Jurkat, Clone E6-1 (cell line): ENCODE results near the gene UBAC2.

Source experiments
- DNase-seq: peaks from one replicate; pipeline ENCODE4 v3.0.0-alpha.2; 2011; ENCODE audit warnings: low read depth, low spot score
- H3K4me3 ChIP-seq: 2 replicates; pipeline ENCODE4 v1.5.1; 2011; ENCODE audit warnings: mild to moderate bottlenecking, low read length, control low read depth, moderate library complexity

The UBAC2 gene

DNA sequence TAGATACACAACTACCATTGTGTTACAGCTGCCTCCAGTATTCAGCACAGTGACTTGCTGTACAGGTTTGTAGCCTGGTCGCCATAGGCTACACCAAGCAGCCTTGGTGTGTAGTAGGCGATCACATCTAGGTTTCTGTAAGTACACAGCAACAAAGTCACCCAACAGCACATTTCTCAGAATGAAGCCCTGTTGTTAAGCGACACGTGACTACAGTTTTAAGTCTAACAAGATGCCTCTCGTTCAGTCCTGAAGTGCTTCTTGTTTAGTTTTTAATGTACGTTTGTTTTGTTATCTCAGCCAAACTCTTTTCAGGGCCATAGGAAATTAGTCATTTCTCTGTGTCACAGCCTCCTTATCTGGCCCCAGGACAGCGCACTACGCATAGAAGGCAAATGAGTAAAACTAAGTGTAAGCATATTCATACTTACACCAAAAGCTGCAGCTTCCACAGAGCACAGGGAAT lies 156.5 kb downstream of the UBAC2 start:
- H3K4me3 ChIP-seq, result no peak overlapping the region
- DNase-seq, result no peak

DNA sequence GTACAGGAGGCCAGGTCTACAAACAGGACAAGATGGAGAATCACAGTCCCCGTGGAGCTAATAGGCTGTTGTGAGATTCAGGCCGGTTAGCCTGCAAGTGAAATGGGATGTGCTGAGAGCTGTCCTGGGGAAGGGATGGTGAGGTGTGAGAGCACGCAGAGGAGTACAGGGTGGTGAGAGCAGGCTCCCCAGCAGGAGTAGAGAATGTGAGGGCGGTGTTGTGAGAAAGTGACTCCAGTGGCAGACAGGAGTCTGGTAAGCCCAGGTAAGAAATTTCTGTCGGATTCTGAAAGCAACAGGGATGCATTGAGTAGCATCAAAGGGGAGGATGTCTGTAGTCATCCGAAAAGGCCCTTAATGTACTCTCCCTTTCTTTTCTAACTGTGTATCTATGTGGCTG lies 157.3 kb downstream of the UBAC2 start:
- no peak overlapping the region for H3K4me3 ChIP-seq
- DNase-seq, result no peak

DNA sequence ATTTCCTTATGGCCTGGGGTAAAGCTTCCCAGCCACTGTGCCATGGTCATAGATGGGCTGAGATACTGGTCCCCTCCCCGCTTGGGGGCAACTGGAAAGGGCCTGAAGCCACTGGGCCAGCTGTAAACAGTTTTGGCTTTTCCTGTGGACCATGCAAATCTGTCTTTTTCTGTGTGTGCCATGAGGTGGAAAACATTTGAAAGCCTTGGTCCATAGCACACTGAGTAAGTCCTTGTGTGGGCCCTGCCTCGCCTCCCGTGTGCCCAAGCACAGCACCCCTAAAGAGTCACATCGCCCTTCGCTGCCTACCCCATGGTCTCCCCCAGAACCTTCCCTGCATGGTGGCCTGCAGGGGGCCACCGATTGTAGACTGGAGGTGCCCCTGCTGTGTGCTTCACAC lies 158.9 kb downstream of the UBAC2 start:
- no peak overlapping the region for H3K4me3 ChIP-seq
- DNase-seq, result no peak

DNA sequence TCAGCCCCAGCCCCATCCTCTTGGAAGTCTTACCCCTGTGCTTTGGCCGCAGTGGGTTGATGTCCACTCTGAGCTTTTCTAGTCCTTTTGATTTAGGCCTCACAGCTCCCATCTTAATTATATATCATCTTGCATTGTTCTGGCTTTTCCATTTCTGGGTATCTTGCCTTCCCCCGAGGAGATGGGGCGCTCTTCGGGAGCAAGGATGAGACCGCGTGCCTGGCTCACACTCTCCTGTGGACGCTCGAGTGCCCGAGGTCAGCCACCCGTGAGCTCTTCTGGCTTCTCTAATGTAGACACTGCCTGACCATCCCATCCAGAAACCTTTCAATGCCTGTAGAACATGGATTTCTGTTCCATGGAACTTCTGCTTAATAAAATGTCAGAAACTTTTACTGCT lies 160.0 kb downstream of the UBAC2 start:
- H3K4me3 ChIP-seq, result no peak overlapping the region
- no peak for DNase-seq

DNA sequence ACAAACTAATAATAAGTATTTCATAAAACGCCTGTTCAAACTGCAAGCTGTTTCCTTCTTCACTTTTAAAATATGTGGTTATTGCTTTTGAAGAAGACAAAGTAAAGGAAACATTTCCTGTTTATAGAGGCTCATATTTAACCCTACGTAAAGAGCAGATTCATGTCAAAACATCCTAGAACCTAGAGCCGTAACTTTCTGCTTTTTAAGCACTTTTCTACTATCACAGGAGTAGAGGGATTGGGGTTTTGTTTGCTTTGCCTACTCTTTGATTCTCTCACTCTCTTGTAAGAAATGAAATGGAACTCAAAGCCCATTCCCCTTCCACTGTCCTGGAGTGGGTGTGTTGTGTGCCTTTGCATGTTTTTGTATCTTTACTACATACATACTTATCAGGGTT lies 160.5 kb downstream of the UBAC2 start:
- DNase-seq, result peak; percentile 33
- H3K4me3 ChIP-seq, result no peak overlapping the region

DNA sequence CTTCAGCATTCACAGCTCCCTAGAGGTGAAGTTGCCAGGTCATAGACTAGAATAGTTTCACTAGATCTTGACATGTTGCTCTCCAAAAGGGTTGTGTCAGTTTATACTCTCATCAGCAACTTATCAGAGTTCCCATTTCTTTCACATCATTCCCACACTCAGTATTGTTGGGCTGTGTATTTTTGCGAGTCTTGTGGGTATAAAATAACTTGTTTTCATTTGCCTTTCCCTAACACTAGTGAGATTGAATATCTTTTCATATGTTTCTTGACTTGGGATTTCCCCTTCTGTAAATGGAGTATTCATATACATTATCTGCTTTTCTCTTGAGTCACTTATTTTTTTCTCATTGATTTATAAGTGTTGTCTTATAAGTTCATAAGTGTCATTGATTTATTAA lies 161.7 kb downstream of the UBAC2 start:
- H3K4me3 ChIP-seq, result no peak overlapping the region
- no peak for DNase-seq

DNA sequence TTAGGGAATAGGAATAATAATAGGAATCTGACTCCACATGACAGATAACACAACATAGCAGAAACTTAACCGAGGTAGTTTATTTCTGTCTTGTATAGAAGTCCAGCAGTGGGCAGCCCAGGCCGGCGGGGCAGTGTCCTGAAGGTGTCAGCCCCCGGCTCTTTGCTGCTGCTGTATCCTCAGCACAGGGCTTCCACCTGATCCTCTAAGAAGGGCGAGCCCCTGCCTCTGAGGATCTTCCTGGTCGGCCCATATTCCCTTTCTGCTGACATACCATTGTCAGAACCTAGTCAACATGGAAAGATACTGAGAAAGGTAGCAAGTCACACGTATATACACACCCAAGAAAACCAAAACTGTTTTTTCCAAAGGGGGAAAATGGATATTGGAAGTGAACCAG lies 162.7 kb downstream of the UBAC2 start:
- DNase-seq, result no peak

DNA sequence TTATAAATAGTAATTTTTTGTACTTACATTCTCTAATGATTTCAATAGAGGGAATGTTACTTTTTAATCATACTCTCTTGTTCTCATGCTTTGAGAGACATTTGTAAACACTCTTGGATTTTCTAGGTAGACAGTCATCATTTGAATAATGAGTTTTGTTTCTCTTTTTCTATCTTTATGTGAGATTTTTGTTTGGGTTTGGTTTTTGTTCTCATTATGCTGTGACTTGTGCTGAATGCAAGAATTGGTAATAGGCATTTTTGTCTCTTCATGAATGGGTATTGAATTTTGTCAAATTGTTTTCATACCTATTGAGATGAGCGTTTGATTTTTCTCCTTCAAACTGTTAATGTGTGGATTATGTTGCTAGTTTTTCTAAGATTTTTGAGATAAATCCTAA lies 163.3 kb downstream of the UBAC2 start:
- no peak for DNase-seq
- no peak overlapping the region for H3K4me3 ChIP-seq

More for the DNA sequence above, 162.7 kb downstream of the UBAC2 start:
- H3K4me3 ChIP-seq, result no peak overlapping the region

DNA sequence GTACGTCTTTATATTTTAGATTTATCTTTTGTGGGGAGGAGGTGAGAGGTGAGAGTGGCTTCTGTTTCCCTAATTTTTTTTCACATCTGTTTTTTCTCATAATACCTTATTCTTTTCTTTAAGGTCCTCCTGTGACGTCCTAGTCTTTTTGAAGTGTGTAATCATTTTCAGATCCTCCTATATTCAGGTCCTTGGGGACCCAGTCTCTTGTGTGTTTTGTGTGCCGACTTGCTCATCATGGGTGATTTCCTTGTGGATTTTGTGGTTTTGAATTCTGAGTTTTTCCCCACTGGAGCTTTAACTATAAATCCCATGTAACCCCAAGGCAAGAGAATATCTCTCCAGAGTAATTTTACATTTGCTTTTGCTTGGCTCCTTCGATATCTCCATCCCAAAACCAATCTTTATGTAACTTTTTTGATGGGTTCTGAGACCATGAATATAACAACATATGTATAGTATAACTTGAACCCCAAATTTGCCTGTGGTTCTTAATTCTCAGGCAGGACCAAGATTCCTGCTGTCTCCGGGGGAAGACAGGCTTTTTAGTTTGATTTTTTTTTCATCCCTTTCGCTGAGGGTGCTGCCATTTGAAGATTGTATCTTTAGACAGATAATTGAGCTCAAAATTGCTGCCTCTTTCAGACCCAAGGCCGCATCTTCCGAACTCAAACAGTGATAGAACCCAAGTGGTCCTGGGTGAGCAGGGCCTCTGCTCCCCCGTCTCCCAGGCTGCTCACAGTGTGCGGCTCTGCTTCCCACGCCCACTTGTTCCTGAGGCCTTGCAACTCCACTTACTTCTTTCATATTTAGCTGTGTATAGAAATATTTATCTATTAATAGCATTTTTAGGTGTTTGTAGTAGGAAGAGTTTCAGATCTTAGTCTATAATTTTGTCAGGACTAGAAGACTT lies 165.7 kb downstream of the UBAC2 start:
- no peak for DNase-seq
- no peak overlapping the region for H3K4me3 ChIP-seq

DNA sequence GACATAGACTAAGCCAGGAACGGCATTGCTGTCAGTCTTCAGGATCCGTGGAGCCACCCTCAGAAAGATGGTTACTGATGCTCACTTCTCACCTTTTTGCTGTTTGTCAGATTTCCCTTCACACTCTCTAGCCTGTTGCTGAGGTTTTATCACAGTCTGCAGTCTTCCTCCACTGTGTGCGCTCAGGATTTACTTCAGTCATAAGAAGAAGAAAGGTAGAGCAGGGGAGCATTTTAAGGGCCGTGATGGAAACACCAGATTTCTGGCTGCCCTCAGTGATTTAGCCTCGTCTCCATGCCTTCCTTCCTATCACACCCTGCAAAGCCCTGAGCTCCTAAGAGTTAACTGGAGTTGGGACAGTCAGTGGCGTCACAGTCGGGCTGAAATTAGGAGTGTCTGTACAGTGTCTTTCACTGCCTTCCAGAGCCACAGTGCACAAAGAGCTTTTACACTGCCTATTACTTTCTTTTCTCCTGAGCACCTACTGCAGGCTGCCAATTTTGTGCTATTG lies 166.5 kb downstream of the UBAC2 start:
- DNase-seq, result no peak
- H3K4me3 ChIP-seq, result no peak overlapping the region

DNA sequence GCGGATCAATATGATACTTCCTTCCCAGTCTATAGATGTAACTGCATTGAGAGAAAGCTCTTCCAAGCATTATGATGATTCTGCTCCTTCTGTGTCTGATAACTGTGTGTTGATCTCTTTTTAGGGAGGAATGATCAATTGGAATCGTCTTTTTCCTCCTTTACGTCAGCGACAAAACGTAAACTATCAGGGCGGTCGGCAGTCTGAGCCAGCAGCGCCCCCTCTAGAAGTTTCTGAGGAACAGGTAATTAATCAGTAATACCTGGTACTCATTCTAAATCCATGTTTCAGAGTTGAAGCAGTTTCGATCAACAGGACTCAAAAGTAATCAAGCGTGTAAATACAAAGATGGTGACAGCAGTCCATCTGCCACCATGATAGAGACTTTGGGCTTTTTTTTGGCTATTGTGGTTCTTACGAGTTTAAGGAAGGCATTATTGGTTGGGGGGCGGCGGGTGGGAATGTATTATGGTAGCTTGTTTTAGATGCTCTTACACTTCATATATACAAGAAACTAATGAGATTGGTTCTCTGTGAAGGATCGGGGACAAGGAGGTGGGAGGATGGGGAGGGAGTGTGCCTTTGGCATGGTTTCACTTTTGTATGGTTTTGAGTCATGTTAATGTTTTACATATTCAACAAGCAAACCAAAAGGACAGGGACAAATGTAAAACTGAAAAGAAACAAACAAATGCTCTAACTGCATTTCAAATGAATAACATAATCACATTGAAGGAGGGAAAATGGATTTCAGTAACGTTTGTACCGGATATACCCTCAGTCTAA lies 167.2 kb downstream of the UBAC2 start:
- no peak overlapping the region for H3K4me3 ChIP-seq
- DNase-seq, result no peak

DNA sequence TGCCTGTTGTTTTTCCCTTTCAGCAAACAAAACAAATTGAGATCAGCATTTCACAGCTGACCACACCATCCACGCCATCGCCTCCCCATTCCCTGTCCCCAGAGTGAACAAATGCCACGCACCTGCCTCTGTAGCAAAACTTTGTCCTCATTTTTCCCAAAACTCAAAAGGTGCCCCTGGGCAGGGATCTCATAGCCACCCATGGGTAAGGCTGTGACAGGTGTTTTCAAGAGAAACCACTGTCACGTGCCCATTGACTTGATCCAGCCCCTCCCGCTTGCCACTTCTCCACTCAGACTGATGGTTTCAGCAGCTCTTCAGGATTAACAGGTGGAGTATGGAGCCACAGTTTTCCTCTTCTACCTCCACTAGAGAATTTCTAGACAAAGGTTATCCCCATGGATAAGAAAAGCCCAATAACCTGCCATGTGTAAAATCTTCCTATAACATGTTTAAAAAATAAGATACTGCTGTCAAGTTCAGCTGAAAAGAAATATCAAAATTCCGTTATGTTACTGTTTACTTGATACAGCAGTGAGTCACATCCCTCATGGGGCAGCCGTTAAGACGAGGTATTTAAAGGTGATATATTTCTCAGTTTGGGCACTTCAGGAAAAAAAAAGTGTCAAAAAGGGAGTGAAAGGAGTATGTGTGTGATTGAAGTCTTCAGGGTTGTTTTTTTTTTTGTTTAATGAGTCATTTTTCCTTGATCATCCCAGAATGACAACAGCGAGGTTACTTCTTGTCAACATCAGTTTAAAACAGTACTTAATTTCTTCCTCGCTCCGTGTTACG lies 170.0 kb downstream of the UBAC2 start:
- no peak for DNase-seq
- H3K4me3 ChIP-seq, result no peak overlapping the region

DNA sequence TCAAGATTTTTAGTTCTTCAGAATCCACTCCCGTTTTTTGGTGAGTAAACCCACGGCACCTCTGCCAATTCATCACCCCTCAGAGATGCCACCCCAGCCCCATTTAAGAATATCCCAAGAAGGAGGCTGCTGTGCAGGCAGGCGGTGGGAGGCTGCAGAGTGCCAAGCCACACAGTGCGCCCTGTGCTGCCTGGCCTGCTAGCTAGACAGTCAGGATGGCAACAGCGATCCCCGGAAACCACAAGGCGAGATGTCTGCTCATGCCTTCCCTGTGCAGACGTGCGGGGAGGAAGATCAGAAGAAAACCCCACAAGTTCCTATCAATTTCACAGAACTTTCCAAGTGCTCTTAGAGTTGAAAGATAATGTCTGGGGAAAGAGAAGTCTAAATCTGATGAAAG lies 171.3 kb downstream of the UBAC2 start:
- H3K4me3 ChIP-seq, result no peak overlapping the region
- no peak for DNase-seq

DNA sequence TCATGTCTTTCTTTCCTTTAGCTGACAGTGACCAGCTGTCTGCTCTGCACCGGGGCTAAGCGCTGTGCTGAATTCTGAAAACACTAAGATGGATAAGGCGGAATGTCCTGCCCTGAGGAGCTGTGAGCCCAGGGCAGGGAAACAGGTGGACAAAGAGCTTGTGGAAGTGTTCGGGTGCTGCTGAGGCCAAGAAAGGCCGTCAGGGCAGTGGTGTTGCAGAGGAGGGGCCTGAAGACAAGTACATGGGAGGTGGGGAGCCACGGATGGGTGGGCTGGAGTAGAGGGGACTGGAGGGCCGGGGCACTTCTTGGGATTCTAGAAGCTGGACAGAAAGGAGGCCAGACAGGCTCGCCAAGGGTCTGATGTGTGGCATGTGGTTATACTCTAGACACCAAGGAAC lies 172.8 kb downstream of the UBAC2 start:
- H3K4me3 ChIP-seq, result no peak overlapping the region
- DNase-seq, result no peak

DNA sequence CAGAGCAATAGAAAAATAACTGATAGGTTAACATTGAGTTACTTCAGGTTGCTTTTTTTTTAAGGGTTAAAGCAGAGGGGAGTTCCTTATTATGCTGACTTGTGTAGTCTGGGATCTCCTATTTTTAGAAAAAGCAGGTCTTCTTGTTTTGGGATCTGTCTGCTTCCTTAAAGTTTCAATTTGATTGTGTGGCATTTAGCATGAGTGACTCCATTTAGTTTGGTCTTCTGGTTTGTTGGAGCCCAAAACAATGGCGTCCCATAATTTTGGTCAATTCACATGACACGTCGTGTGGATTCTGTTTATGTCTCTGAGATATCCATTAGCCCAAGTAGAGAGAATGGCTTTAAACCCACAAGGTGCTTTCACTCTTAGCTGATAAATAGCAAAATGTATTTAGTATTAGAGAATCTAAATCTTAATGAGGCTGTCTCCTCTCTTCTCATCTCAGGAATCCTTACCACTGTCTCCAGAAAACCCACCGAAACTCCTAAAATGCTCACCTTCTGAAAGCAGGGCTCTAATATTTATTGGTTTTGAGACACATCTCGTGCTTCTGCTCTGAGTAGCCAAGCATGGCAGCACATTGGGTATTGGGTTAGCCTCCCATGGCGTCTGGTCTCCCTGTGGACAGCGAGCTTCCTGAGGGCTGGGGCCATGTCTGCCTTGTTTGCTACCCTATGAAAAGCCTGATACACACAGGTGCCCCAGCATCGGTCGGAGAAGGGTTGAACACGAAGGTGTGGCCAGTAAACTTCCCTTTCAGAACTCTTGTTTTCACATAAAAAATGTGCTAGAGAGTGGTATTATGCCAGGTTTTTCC lies 173.7 kb downstream of the UBAC2 start:
- no peak for DNase-seq
- H3K4me3 ChIP-seq, result no peak overlapping the region

DNA sequence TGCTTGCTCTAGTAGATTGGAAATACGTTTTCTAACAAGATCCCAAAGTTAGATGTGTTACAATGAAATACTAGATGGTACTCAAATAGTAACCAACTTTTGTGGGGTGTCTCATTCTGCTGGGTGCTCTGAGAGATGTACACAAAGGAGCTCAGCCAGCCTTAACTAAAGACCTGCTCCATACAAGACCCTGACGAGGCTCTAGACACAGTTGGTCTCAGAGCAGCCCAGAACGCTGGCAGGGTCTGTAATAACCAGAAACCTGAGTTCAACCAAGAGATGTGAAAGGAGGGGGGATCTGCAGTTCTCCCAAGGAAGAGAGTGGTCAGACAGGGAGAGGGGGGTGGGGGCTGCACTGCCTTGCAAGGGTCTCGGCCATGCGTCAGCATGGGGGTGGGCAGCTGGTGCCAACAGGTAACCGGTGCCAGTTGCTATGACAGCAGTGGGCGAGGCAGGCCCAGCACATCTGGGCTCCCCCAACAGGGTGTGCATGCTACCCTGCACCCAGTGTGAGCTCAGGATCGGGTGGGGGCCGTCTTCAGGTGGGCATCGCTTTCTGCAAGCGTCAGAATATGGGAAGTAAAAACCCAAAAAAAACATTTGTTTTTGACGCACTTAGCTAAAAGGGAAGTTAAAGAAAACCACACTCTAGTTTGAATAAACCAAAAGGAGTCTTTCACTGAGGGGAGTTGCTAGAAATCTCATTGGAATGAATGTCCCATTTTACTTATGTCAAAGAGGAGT lies 174.5 kb downstream of the UBAC2 start:
- no peak overlapping the region for H3K4me3 ChIP-seq
- DNase-seq, result no peak

DNA sequence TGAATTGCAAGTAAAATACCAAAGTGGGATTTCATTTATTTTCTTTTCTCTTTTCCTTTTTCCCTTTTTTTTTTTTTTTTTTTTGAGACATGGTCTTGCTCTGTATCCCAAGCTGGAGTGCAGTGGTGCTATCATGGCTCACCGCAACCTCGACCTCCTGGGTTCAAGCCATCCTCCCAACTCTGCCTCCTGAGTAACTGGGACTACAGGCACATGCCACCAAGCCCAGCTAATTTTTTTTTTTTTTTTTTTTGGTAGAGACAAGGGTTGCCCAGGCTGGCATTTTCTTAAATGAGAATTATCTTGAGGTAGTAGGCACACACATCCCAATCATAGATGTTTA lies 175.1 kb downstream of the UBAC2 start:
- DNase-seq, result no peak
- H3K4me3 ChIP-seq, result no peak overlapping the region

DNA sequence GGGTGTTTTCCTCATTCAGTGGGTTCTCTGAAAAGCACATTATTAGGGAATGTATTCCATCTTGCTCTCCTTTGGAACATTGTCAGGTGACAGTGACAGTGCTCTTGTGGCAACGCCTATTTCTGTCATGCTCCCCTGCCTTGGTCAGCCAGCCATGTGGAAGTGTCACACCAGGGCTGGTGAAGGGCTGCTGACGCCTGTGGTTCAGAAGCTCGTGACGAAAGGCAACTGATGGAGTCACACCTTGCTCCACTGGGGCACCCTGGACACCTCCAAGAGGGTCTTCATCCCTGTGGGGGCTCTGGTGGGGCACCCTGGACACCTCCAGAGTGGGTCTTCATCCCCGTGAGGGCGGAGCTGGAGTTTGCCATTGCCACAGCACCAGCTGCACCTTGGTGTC lies 175.5 kb downstream of the UBAC2 start:
- no peak overlapping the region for H3K4me3 ChIP-seq
- no peak for DNase-seq
